Iris pigment epithelial cell (primary cell): ENCODE results near the gene DEFB131A.
"Not testable (repeated sequence)": the region's sequence is repeated elsewhere in the genome, so short reads cannot be mapped to it uniquely, and the experiment has no call there.

Experiments
- DNase-seq: peaks from one replicate; pipeline ENCODE4 v3.0.0-alpha.2; 2011; ENCODE audit warnings: low read depth

Gene DEFB131A

DNA sequence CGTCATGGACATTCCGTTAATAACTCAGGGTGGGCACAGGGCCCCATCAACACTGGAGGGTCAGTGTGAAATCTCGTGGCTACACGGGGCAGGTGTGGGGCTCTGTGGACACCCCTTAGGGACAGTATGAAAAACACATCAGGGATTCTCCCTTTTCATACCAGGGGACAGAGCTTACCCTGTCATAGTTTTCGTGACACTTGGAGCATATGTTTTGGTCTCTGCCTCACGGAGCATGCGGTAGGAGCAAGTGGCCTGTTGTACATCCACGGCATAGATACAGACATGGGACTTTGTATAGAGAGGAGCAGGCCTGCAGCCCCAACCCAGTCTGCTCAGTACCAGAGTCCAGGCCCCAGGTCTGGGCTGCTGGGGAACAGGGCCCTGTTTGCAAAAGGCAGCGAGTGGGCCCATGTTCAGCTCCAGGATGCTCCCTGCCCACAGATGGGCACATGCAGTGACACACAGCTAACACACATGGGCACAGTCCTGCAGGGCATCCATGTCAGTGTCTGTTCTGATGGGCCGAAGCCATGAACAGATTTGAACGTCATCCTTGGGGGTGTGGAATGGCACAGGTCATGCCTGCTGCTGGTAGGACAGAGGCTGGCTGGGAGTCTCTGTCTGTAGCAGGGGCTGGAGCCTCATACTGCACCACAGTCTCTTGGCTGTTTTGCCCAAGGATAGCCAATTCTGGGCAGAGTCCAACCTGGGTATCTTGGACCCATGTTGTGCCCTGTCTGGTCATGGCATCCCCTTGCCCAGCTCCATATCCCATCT lies 50.2 kb downstream of the DEFB131A start:
- not testable (repeated sequence) for DNase-seq

DNA sequence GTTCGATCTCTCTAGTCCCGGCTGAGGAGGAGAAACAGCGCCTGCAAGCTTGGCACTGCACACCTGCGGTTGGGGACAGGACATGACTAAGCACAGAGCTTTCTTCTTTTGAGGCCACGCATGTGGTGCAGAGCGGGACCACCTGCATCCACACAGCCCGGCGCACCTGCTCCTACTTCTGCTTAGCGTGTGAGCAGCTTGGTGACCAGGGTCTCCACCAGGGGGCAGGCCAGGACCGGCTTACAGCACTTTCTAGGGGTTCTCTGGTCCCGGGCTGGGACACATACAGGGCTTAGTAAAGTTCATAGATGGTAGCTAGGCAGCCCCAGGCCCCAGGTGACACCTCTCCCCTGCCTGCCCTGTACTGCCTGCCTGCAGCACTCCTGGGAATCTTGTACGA lies 51.2 kb downstream of the DEFB131A start:
- DNase-seq, result peak; percentile 10

DNA sequence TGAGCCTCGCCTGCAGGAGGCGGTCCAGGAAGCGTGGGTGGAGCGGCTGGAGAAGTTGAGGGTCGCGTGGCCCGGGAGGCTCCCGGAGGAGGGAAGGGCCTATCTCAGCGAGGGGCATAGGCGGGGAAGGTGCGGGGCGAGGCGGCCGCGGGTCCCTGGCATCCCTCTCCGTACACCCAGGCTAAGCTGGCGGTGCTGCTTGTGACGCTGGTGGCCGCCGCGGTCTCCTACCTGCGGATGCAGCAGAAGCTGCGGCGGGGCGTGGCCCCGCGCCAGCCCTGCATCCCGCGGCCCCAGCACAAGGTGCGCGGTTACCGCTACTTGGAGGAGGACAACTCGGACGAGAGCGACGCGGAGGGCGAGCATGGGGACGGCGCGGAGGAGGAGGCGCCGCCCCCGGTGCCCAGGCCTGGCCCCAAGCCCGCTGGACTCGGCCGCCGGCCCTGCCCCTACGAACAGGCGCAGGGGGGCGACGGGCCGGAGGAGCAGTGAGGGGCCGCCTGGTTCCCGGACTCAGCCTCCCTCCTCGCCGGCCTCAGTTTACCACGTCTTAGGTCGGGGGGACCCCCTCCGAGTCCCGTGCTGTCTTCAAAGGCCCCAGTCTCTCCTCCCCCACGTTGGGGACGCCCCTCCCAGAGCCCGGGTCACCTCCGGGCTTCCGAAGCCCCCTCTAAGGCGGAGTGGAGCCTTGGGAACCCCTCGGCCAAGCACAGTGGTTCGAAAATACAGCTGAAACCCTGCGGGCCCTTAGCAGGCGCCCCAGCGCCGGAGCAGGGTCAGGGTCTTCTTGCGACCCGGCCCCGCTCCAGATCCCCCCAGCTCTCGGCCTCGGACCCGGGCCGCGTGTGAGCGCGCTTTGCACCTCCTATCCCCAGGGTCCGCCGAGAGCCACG lies 53.6 kb downstream of the DEFB131A start:
- DNase-seq, result not testable (repeated sequence)

DNA sequence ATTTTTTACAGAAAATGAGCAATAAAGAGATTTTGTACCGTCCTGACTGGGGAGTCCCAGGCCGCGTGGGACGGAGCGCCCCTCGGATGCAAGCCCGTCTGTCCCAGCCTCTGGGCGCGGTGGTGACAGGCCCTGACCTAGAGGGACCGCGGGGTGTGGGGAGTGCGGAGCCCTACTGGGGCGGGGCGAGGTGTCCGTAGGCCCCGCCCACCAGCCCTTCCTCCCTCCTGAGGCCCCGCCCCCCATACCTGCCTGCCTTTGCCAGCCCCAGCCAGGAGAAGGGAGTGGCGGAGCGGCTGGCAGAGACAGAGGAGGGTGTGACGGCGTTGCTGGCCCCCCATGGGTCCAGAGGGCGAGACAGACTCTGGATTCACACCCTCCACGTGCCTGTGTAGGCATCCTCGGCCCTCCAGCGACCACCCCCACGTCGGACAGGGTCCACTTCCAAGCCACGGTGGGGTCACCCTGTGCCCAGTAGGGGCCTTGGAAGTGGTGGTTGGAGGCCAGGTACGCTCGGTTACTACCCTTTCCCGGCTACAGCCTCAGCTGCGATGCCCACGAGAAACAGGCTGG lies 54.3 kb downstream of the DEFB131A start:
- DNase-seq, result not testable (repeated sequence)

DNA sequence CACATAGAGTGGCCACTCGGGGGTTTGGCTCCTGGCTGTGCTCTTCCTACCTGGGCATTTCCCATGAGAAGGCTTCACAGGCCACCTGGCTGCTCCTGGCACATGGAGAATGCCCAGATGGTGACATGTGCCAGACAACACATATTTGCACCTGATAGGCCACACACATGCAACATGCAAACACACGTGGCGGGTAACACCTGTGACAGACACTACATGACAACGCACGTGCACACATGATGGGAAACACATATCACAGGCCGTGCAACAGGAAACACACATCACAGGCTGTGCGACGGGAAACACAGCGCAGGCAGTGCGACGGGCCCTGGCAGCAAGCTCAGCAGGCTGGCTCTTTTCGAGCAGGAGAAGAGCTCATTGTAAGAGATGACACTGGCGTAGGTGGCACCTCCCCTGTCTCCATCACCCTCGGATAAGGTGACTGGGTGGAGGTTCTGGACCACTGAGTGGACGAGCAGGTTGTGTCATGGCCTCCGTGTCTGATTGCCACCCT lies 55.8 kb downstream of the DEFB131A start:
- DNase-seq, result not testable (repeated sequence)
